Right atrium auricular region (tissue), 2 donors: ENCODE results near the gene HELZ. TPM values are rescaled to one million over a fixed set of nuclear protein-coding genes. Genes with fewer than 3 reads are reported as not detected.
"Not testable (repeated sequence)": the region's sequence is repeated elsewhere in the genome, so short reads cannot be mapped to it uniquely, and the experiment has no call there.

Source experiments
- DNase-seq: peaks from one replicate; pipeline ENCODE4 v3.0.0-alpha.2; 2019; ENCODE audit warnings: low spot score
- H3K27ac ChIP-seq, 2 donors: fragments of 200-600 bp; sonication (generic); 1 replicate in 1 of 2; 2 replicates in 1 of 2; pipeline ENCODE4 v1.5.1; 2016 to 2019
- H3K27me3 ChIP-seq, 2 donors: fragments of 200-600 bp; sonication (generic); one replicate each; pipeline versions ENCODE4 v1.5.1 to v1.6.0; 2017 to 2019
- H3K36me3 ChIP-seq: fragments of 200-600 bp; sonication (generic); one replicate; pipeline ENCODE4 v1.5.1; 2016
- H3K4me1 ChIP-seq, 2 donors: fragments of 200-600 bp; sonication (generic); one replicate each; pipeline versions ENCODE4 v1.5.1 to v1.6.0; 2017 to 2019
- H3K4me3 ChIP-seq, 2 donors: fragments of 200-600 bp; sonication (generic); 1 replicate in 1 of 2; 2 replicates in 1 of 2; pipeline ENCODE4 v1.5.1; 2017 to 2019; ENCODE audit warnings: mild to moderate bottlenecking in 1 of 2, moderate library complexity in 1 of 2
- H3K9me3 ChIP-seq, 2 donors: fragments of 200-600 bp; sonication (generic); one replicate each; pipeline ENCODE4 v1.5.1; 2019
- total RNA-seq, 2 donors: library from RNA; depleted of rRNA; stranded (reverse); fragments of >200 nt; gene quantifications; one replicate each; pipeline ENCODE4 v1.1.0, GENCODE V29; 2016
- TF ChIP-seq, protein P1 (sequence below), 2 donors: fragments of 200-600 bp; sonication (generic); IDR thresholded peaks; one replicate each; pipeline ENCODE4 v1.5.1; 2019; ENCODE audit warnings: antibody characterized with exemption in 2 of 2

The HELZ gene
- total RNA-seq, 2 donors from 2014 or later, result 25.2 to 29.1 TPM

DNA sequence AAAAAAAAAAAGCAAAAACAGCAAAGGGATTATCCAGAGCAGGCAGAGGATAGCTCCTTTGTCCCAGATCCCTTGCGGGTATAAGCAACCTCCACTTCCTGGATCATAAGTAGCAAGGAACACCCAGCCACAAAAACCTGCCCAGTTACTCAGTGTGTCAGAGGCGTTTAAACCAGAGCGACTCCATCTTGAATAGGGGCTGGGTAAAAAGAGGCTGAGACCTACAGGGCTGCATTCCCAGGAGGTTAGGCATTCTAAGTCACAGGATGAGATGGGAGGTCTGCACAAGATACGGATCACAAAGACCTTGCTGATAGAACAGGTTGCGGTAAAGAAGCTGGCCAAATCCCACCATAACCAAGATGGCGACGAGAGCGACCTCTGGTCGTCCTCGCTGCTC is 33.4 kb upstream of the HELZ start:
- TF ChIP-seq, protein P1, sequence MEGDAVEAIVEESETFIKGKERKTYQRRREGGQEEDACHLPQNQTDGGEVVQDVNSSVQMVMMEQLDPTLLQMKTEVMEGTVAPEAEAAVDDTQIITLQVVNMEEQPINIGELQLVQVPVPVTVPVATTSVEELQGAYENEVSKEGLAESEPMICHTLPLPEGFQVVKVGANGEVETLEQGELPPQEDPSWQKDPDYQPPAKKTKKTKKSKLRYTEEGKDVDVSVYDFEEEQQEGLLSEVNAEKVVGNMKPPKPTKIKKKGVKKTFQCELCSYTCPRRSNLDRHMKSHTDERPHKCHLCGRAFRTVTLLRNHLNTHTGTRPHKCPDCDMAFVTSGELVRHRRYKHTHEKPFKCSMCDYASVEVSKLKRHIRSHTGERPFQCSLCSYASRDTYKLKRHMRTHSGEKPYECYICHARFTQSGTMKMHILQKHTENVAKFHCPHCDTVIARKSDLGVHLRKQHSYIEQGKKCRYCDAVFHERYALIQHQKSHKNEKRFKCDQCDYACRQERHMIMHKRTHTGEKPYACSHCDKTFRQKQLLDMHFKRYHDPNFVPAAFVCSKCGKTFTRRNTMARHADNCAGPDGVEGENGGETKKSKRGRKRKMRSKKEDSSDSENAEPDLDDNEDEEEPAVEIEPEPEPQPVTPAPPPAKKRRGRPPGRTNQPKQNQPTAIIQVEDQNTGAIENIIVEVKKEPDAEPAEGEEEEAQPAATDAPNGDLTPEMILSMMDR (IDR thresholded peaks at IDR 0.05), result no peak
- H3K4me1 ChIP-seq, result no peaks in the 10 kb centered on the region
- H3K9me3 ChIP-seq, result no peaks in the 10 kb centered on the region
- no peak for DNase-seq
- no peak overlapping the region for H3K4me3 ChIP-seq
- H3K36me3 ChIP-seq, result no peaks in the 10 kb centered on the region
- no peaks in the 10 kb centered on the region for H3K27me3 ChIP-seq
- no peak overlapping the region for H3K27ac ChIP-seq

DNA sequence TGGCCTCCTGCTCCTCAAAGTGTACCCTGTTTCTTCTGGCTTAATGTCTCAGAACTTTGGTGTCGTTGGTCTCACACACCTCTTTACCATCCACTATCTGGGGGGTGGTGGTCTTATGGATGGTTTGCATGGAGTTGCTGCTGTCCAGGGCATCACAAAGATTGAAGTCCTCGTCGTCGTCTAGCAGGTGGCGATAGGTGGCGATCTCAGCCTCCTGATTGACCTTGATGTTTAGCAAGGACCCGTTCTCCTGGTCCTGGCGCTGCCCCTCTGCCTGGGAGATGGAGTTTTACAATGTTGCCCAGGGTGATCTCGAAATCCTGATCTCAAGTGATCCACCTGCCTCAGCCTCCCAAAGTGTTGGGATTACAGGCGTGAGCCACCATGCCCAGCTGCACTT is 31.1 kb upstream of the HELZ start:
- no peak for DNase-seq
- TF ChIP-seq, protein P1 (IDR thresholded peaks at IDR 0.05), result no peak
- Histone ChIP-seq H3K4me1 (no peaks in the 10 kb centered on the region), H3K9me3 (no peaks in the 10 kb centered on the region), H3K27me3 (no peaks in the 10 kb centered on the region), H3K4me3 (no peak overlapping the region), H3K36me3 (no peaks in the 10 kb centered on the region), H3K27ac (no peak overlapping the region)

DNA sequence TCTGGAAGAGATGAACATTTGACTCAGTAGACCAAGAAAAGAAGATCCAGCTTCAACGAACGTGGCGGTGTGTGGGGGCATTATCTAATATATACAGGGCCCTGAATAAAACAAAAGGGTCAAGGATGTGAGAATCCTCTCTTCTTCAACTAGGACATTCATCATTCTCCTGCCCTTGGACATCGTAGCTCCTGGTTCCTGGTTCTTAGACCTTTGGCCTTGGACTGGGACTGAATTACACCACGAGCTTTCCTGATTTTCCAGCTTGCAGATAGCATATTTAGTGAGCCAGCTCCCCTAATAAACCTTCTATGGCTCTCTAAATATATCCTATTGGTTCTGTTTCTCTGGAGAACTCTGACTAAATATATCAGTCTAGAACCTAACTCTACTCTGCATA is 29.5 kb upstream of the HELZ start:
- no peaks in the 10 kb centered on the region for H3K9me3 ChIP-seq
- no peak overlapping the region for H3K4me3 ChIP-seq
- TF ChIP-seq, protein P1 (IDR thresholded peaks at IDR 0.05), result no peak
- no peaks in the 10 kb centered on the region for H3K36me3 ChIP-seq
- no peak for DNase-seq
- H3K4me1 ChIP-seq, result no peaks in the 10 kb centered on the region
- no peak overlapping the region for H3K27ac ChIP-seq
- H3K27me3 ChIP-seq, result no peaks in the 10 kb centered on the region

DNA sequence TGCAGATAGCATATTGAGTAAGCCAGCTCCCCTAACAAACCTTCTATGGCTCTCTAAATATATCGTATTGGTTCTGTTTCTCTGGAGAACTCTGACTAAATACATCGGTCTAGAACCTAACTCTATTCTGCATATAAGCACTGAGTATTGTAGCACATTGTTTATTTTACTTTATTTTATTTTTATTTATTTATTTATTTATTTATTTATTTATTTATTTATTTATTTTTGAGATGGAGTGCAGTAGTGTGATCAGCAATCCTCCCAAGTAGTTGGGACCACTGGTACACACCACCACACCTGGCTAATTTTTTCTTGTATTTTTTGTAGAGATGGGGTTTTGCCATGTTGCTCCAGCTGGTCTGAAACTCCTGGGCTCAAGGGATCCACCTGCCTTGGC is 28.9 kb upstream of the HELZ start:
- H3K27me3 ChIP-seq, result no peaks in the 10 kb centered on the region
- TF ChIP-seq, protein P1 (IDR thresholded peaks at IDR 0.05), result no peak
- no peak overlapping the region for H3K27ac ChIP-seq
- DNase-seq, result no peak
- H3K4me1 ChIP-seq, result no peaks in the 10 kb centered on the region
- no peak overlapping the region for H3K4me3 ChIP-seq
- no peaks in the 10 kb centered on the region for H3K36me3 ChIP-seq
- no peaks in the 10 kb centered on the region for H3K9me3 ChIP-seq

DNA sequence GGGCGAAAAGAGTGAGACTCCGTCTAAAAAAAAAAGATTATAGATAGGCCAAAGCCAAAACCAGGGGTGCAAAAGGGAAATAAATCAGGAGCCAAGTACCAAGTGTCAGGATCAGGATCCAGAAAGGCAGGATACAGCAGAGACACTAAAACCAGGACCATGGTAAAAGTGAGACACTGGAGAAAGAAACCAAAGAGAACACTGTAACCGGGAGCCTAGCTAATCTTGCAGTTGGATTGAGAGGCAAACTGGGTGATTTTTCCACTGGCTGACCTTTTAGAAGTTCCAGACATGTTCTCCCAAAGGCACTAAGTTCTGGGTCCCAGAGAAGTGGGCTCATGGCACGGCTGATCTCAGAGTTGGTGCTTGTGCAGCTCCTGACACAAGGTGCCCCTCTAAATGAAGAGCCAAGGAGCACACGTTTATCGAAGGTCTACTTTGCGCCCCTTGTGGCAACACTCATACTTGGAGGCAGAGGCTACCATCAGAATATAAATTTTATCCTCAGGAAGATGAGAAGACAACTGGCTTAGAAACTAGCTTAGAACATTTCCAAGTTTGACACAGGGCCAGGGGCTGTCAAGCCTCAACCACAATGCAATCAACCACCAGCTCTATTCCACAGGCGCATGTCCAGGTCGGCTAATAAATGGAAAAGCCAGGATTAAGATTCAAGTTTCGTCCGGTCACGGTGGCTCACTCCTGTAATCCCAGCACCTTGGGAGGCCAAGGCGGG is 27.5 kb upstream of the HELZ start:
- DNase-seq, result no peak
- Histone ChIP-seq H3K4me1 (no peaks in the 10 kb centered on the region), H3K4me3 (no peak overlapping the region), H3K36me3 (no peaks in the 10 kb centered on the region), H3K9me3 (no peaks in the 10 kb centered on the region), H3K27ac (no peak overlapping the region), H3K27me3 (no peaks in the 10 kb centered on the region)
- TF ChIP-seq, protein P1 (IDR thresholded peaks at IDR 0.05), result no peak

DNA sequence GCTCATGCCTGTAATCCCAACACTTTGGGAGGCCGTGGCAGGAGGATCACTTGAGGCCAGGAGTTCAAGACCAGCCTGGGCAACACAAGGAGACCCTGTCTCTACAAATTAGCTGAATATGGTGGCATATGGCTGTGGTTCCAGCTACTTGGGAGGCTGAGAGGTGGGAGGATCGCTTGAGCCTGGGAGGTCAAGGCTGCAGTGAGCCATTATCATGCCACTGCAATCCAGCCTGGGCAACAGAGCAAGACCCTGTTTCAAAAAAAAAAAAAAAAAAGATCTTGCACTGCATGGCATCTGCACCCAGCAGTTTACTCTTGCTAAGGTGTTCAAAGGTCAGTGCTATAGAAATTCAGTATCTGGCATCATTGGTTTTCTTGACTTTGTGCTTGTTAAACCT is 26.2 kb upstream of the HELZ start:
- H3K27me3 ChIP-seq, H3K9me3 ChIP-seq, H3K27ac ChIP-seq, DNase-seq, H3K4me3 ChIP-seq, H3K36me3 ChIP-seq, H3K4me1 ChIP-seq: not testable (repeated sequence)
